Endothelial cell (in vitro differentiated cells): ENCODE results near the gene KLHDC9. TPM values are rescaled to one million over a fixed set of nuclear protein-coding genes. Genes with fewer than 3 reads are reported as not detected.
A peak's percentile ranks its signal among the peaks of the same experiment; 100 is the strongest.

Experiments used
- DNase-seq: peaks from one replicate; pipeline ENCODE4 v3.0.0; 2021; ENCODE audit warnings: low spot score
- H3K27ac Mint-ChIP-seq: one replicate; pipeline ENCODE4 v1.8.0; 2021; ENCODE audit warnings: mixed read lengths, inconsistent platforms; ENCODE audit not compliant: unreplicated experiment
- H3K27me3 Mint-ChIP-seq: one replicate; pipeline ENCODE4 v1.8.0; 2021; ENCODE audit warnings: mild to moderate bottlenecking, moderate library complexity, mixed read lengths, inconsistent platforms; ENCODE audit not compliant: unreplicated experiment
- H3K36me3 Mint-ChIP-seq: one replicate; pipeline ENCODE4 v1.8.0; 2021; ENCODE audit warnings: mild to moderate bottlenecking, low read depth, mixed read lengths, inconsistent platforms; ENCODE audit not compliant: unreplicated experiment
- H3K4me1 Mint-ChIP-seq: one replicate; pipeline ENCODE4 v1.8.0; 2021; ENCODE audit warnings: mild to moderate bottlenecking, mixed read lengths, inconsistent platforms; ENCODE audit not compliant: unreplicated experiment
- H3K4me3 Mint-ChIP-seq: one replicate; pipeline ENCODE4 v1.8.0; 2021; ENCODE audit warnings: mild to moderate bottlenecking, mixed read lengths, inconsistent platforms; ENCODE audit not compliant: unreplicated experiment
- H3K9me3 Mint-ChIP-seq: one replicate; pipeline ENCODE4 v1.8.0; 2021; ENCODE audit warnings: mixed read lengths, inconsistent platforms; ENCODE audit not compliant: unreplicated experiment
- total RNA-seq: library from RNA; stranded (reverse); fragmentation: NEBNext Ultra II Directional; extraction: Animal tissue kit (Norgen Biotek cat#: 25700); gene quantifications from one replicate; pipeline ENCODE4 v1.2.1, GENCODE V29; 2021; ENCODE audit not compliant: unreplicated experiment
- TF ChIP-seq, protein P1 (sequence below): fragments of 200-600 bp; sonication (generic); IDR thresholded peaks from one replicate; pipeline ENCODE4 v1.5.0; 2021; ENCODE audit warnings: antibody characterized with exemption; ENCODE audit not compliant: unreplicated experiment

The KLHDC9 gene
- total RNA-seq, 1 donor from 2014 or later = 7.3 TPM

GRCh38 chr1:161138431-161138830 is 40.3 kb downstream of the KLHDC9 start:
- no peaks in the 10 kb centered on the region for H3K9me3 Mint-ChIP-seq
- peaks cover 48% of the 10 kb centered on the region for H3K4me1 Mint-ChIP-seq
- H3K4me3 Mint-ChIP-seq = peak overlapping the region; percentile 64
- TF ChIP-seq, protein P1, sequence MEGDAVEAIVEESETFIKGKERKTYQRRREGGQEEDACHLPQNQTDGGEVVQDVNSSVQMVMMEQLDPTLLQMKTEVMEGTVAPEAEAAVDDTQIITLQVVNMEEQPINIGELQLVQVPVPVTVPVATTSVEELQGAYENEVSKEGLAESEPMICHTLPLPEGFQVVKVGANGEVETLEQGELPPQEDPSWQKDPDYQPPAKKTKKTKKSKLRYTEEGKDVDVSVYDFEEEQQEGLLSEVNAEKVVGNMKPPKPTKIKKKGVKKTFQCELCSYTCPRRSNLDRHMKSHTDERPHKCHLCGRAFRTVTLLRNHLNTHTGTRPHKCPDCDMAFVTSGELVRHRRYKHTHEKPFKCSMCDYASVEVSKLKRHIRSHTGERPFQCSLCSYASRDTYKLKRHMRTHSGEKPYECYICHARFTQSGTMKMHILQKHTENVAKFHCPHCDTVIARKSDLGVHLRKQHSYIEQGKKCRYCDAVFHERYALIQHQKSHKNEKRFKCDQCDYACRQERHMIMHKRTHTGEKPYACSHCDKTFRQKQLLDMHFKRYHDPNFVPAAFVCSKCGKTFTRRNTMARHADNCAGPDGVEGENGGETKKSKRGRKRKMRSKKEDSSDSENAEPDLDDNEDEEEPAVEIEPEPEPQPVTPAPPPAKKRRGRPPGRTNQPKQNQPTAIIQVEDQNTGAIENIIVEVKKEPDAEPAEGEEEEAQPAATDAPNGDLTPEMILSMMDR = no peak
- peaks cover 3% of the 10 kb centered on the region for H3K36me3 Mint-ChIP-seq
- H3K27me3 Mint-ChIP-seq = peaks cover 2% of the 10 kb centered on the region
- peak overlapping the region; percentile 95 for H3K27ac Mint-ChIP-seq
- no peak for DNase-seq

- H3K9me3 Mint-ChIP-seq = no peaks in the 10 kb centered on the region
- no peak overlapping the region for H3K4me3 Mint-ChIP-seq
- peaks cover 2% of the 10 kb centered on the region for H3K27me3 Mint-ChIP-seq
- H3K4me1 Mint-ChIP-seq = peaks cover 45% of the 10 kb centered on the region
- TF ChIP-seq, protein P1 = peak; percentile 64
- peak overlapping the region; percentile 55 for H3K27ac Mint-ChIP-seq
- peaks cover 3% of the 10 kb centered on the region for H3K36me3 Mint-ChIP-seq
- DNase-seq = peak; percentile 58
Observed at GRCh38 chr1:161139766-161140165, 41.6 kb downstream of the KLHDC9 start.

- Mint-ChIP-seq H3K9me3 (no peaks in the 10 kb centered on the region), H3K4me1 (peaks cover 36% of the 10 kb centered on the region), H3K36me3 (peaks cover 1% of the 10 kb centered on the region), H3K4me3 (no peak overlapping the region), H3K27me3 (peaks cover 2% of the 10 kb centered on the region), H3K27ac (no peak overlapping the region)
- DNase-seq = no peak
- TF ChIP-seq, protein P1 = no peak
Observed at GRCh38 chr1:161140755-161141400, 42.7 kb downstream of the KLHDC9 start.

GRCh38 chr1:161145832-161146231 is 47.7 kb downstream of the KLHDC9 start:
- H3K27ac Mint-ChIP-seq = no peak overlapping the region
- H3K36me3 Mint-ChIP-seq = no peaks in the 10 kb centered on the region
- H3K9me3 Mint-ChIP-seq = no peaks in the 10 kb centered on the region
- H3K4me1 Mint-ChIP-seq = peaks cover 2% of the 10 kb centered on the region
- no peak for DNase-seq
- H3K4me3 Mint-ChIP-seq = no peak overlapping the region
- H3K27me3 Mint-ChIP-seq = no peaks in the 10 kb centered on the region
- TF ChIP-seq, protein P1 = no peak

Other genes starting within 250 kb of the KLHDC9 start
- gene CD244, start 235.5 kb upstream of the KLHDC9 start, total RNA-seq = 0.31 TPM
- not detected for gene ITLN1, start 213.2 kb upstream of the KLHDC9 start, total RNA-seq
- gene ITLN2, start 143.6 kb upstream of the KLHDC9 start, total RNA-seq = 118 TPM
- 361 TPM for gene F11R, start 77.2 kb upstream of the KLHDC9 start, total RNA-seq
- 14.2 TPM for gene TSTD1, start 59.4 kb upstream of the KLHDC9 start, total RNA-seq
- 121 TPM for gene USF1, start 52.4 kb upstream of the KLHDC9 start, total RNA-seq
- gene ARHGAP30, start 28.5 kb upstream of the KLHDC9 start, total RNA-seq = 0.23 TPM
- 0.13 TPM for gene NECTIN4, start 8.8 kb upstream of the KLHDC9 start, total RNA-seq
- 73.8 TPM for gene PFDN2, start 19.7 kb downstream of the KLHDC9 start, total RNA-seq
- gene NIT1, start 19.7 kb downstream of the KLHDC9 start, total RNA-seq = 20.5 TPM
- gene DEDD, start 34.3 kb downstream of the KLHDC9 start, total RNA-seq = 133 TPM
- gene UFC1, start 55.6 kb downstream of the KLHDC9 start, total RNA-seq = 124 TPM
- 22.2 TPM for gene USP21, start 61.1 kb downstream of the KLHDC9 start, total RNA-seq
- 39.0 TPM for gene PPOX, start 68.1 kb downstream of the KLHDC9 start, total RNA-seq
- 44.0 TPM for gene B4GALT3, start 79.1 kb downstream of the KLHDC9 start, total RNA-seq
- 56.8 TPM for gene ADAMTS4, start 100.7 kb downstream of the KLHDC9 start, total RNA-seq
- 93.1 TPM for gene NDUFS2, start 104.0 kb downstream of the KLHDC9 start, total RNA-seq
- 4.3 TPM for gene FCER1G, start 116.9 kb downstream of the KLHDC9 start, total RNA-seq
- not detected for gene APOA2, start 125.3 kb downstream of the KLHDC9 start, total RNA-seq
- 22.0 TPM for gene TOMM40L, start 127.7 kb downstream of the KLHDC9 start, total RNA-seq
- gene NR1I3, start 139.8 kb downstream of the KLHDC9 start, total RNA-seq = not detected
- gene PCP4L1, start 160.4 kb downstream of the KLHDC9 start, total RNA-seq = not detected
- 2.6 TPM for gene MPZ, start 211.6 kb downstream of the KLHDC9 start, total RNA-seq
- gene SDHC, start 216.0 kb downstream of the KLHDC9 start, total RNA-seq = 180 TPM